ENCODE results near the gene HS6ST1.
"Not testable (repeated sequence)": the region's sequence is repeated elsewhere in the genome, so short reads cannot be mapped to it uniquely, and the experiment has no call there.

HS6ST1 gene

DNA sequence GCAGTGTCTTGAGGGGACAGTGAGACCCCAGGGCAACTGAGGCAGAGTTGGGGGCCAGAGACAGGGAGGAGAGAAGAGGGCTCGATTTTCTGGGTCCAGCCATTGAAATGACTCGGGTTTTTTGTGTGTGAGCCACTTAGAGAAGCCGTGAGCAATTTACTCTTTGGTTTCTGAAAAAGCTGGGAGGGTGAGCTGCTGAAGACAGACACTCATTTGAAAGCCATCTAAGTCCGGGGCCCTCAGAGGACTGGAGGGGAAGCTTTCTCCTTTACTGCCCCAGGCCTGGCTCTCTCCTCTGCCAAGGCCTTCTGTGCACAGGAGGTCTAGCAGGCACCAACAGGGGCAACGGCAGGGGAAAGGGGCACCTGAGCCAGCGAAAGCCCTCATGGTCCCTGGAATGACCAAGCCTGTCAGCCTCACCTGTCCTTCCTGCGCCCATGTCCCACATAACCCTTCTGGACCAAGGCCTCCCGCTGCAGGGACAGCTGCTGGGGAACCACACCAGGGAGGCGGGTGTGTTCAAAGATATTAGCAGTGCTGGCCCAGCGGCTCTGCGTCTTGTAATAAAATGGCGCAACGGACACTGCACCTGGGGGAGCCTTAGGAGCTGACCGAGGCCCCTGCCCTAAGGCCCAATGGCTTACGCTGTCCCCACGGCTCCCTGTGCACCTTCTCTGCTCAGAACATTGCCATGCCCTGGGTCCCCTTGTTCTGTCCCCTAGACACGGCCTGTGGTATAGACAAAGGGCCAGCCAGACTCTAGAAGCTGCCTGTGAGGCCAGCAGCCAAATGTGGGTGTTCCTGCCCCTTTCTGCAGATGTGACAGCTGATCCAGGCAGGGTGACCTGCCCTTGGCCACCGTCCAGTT lies 45.8 kb downstream of the HS6ST1 start:
- TF ChIP-seq, protein P1, sequence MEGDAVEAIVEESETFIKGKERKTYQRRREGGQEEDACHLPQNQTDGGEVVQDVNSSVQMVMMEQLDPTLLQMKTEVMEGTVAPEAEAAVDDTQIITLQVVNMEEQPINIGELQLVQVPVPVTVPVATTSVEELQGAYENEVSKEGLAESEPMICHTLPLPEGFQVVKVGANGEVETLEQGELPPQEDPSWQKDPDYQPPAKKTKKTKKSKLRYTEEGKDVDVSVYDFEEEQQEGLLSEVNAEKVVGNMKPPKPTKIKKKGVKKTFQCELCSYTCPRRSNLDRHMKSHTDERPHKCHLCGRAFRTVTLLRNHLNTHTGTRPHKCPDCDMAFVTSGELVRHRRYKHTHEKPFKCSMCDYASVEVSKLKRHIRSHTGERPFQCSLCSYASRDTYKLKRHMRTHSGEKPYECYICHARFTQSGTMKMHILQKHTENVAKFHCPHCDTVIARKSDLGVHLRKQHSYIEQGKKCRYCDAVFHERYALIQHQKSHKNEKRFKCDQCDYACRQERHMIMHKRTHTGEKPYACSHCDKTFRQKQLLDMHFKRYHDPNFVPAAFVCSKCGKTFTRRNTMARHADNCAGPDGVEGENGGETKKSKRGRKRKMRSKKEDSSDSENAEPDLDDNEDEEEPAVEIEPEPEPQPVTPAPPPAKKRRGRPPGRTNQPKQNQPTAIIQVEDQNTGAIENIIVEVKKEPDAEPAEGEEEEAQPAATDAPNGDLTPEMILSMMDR (IDR thresholded peaks at IDR 0.05; ENCODE audit: low read depth, low read length), result no peak
- no peak overlapping the region for H3K4me3 ChIP-seq (ENCODE audit: low read depth, low read length)

DNA sequence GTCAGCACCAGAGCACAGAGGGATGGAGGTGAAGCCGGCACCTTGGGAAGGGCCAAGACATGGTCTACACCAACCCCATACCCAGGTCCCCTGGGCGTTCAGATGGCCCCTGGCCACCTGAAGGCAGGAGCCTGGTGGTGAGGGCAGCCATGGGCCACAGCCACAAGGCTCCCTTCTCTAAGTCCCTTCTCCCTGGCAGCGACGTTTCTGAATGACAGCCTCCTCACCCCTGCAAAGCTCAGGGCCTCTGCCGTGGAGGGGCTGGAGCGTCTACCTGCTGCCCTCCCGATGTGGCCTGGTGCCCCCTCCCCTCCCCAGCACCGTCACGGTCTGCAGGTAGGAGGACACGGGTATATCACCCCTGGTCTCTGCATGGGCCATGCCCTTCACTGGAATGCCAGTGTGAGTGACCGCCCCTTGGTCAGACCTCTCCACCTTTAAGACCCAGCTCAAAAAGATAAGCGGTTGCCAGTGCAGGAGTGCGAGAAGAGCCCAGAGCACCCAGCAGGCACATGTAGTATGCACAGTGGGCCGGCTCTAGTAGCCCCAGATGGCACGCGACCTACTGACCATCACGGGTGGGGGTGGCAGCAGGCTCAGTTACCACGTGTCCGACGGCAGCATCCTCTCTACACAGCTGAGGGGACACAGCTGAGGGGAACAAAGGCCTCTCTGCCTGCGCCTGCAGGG lies 46.6 kb downstream of the HS6ST1 start:
- H3K4me3 ChIP-seq (ENCODE audit: low read depth, low read length), result no peak overlapping the region
- TF ChIP-seq, protein P1 (IDR thresholded peaks at IDR 0.05; ENCODE audit: low read depth, low read length), result no peak

DNA sequence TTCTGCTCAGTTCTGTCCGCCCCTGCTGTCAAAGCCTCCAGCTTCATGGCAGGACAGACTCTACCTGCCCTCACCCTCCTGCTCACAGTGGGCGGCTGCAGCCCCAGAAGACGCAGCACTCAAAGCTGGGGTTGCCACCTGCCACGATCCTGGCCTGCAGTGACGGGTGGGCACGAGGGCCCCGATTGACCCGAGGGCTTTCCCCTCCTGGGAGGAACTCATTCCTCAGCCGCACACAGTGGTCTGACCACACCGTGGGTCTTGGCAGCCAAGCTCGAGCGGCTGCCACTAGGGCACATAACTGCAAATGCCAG lies 47.1 kb downstream of the HS6ST1 start:
- no peak overlapping the region for H3K4me3 ChIP-seq (ENCODE audit: low read depth, low read length)
- TF ChIP-seq, protein P1 (IDR thresholded peaks at IDR 0.05; ENCODE audit: low read depth, low read length), result no peak

DNA sequence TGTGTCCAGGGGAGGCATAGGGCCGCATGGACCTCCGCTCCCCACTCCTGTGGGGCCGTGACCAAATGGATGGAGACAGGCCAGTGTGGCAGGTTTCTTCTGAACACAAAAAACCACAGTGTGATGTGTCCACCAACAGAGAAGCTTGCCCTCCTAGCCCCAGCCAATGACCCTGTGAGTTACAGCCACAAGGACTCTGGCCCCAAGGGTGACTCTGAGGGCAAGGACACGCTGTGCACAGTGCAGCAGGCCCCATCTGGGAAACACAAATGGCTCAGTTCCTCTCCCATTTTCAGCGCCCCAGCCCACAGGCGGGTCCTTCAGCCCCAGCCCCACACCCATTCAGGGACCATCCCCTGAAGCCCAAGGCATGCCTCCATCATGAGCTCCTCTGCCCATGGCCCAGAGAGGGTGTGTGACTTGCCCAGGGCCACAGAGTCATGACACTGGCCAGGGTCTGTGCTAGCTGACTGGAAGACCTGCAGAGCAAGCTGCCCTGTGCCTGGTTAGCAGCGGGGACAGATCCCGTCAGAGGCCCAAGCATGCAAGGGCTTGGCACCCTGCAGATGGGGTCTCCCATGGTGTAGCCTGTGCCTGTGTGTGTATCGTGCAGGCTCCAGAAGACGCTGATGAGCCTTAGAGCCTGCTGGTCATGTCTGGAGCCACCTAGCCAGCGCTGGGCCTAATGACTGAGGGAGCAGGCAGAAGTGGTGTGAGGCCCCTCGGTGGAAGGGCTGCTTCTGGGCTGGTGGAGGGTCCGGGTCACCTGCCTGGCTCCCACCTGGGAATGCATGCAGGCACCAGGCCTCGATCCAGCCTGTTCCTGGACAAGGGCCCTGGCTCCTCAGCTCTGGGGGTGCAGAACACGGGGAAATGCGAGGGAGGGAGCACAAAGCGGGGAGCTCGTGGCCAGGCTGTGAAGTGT lies 47.7 kb downstream of the HS6ST1 start:
- TF ChIP-seq, protein P1 (IDR thresholded peaks at IDR 0.05; ENCODE audit: low read depth, low read length), result no peak
- no peak overlapping the region for H3K4me3 ChIP-seq (ENCODE audit: low read depth, low read length)

DNA sequence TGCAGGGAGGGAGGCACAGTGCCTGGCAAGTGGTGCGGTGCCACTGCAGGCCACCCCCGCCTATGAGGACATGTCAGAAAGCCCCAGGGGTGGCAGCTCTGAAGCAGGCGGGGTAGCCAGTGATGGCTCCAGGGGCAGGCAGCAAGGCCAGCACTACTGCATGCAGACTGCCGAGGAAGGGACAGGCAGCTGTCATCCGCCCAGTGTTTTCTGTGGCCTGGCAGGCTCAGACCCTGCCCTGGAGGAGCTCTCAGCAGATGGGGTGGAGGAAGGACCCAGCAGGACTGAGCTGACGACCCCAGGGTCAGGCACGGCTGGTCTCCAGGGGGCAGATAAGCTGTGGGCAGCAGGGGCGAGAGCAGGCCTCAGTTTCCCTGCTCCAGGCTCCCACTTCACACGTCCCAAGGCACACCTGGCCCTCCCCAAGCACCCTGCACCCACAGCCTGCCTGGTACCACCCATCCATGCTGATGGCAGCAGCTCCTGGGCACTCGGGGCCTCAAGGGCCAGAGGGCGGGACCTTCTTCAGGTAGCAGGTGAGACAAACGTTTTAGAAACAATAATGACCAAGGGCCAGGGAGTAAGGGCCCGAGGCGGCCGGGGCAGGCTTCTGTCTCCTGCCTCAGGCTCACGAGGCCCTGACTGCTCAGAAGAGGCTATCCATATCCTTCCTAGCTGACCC lies 48.5 kb downstream of the HS6ST1 start:
- TF ChIP-seq, protein P1 (IDR thresholded peaks at IDR 0.05; ENCODE audit: low read depth, low read length), result no peak
- no peak overlapping the region for H3K4me3 ChIP-seq (ENCODE audit: low read depth, low read length)

DNA sequence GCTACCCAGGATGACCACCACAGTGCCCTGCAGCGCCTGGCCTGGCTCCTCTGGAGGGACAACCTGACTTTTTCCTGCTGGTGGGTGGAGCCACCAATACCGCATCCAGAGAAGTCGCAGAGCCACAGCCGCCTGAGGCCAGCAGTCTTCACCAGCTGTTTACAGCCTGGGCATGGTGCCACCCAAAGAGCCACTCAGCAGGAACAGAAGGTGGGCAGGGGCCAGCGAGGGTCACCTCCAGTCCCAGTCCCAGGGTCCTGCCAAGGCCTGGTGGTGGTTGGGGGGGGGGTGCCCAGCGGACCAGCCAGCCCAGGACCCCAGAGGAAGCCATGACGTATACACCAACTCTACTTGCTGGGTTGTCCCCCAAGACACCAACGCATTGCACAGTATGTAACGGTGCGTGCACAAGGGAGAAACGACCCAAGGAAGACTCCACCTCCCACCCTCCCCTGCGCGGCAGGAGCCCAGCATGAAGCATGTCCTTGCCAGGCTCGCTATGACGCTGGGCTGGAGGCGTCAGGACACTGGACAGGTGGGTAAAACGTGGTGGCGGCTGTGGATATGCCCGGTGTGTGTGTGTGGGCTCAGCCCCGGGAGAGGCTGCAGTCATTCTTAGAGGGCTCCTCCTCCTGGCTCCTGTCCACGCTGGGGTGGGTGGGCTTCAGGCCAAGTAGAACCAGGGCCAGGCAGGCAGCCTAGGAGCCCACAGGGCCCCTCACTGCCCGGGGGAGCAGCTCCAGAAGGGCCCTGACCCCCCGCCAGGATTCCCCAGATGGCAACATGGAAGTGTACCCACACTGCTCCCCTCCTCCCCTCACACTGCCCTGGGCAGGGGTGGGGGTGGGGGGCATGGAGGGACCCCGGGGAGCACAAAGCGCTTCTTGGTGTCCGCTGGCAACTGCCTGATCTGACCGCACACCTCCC lies 49.3 kb downstream of the HS6ST1 start:
- TF ChIP-seq, protein P1 (IDR thresholded peaks at IDR 0.05; ENCODE audit: low read depth, low read length), result no peak
- H3K4me3 ChIP-seq (ENCODE audit: low read depth, low read length), result no peak overlapping the region

DNA sequence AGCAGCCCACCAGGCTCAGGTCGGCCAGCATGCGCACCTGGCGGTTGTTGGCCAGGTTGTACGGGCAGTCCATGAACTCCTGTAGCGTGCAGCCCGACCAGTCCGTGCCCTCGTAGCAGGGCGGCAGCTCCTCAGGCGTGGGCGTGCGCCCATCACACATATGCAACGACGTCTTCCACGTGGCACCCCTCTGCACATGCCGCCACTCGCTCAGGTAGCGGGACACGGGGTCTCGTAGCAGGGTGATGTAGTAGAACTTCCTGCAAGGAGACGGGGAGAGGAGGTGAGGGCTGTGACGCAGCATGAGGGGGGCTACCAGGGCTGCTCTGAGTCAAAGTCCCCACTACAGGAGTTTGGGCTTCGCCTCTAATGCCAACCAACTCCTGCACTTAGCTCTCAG lies 50.1 kb downstream of the HS6ST1 start:
- not testable (repeated sequence) for H3K4me3 ChIP-seq (ENCODE audit: low read depth, low read length)

DNA sequence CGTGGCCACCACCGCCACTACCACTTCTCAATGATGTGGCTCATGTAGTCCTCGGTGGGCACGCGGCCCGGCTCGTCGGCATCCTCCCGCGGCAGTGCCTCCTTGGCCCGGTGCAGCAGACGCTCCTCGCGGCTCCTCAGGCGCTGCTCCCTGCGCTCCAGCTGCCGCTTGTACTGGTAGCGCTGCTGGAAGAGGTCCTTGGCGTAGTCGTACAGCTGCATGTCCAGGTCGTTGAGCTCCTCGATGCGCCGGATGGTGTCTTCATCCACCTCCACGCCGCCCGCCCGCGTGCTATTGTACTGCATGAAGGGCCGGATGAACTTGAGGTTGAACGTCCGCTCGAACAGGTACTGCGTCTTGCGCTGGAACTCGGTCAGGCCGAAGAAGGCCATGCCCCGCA lies 50.5 kb downstream of the HS6ST1 start:
- H3K4me3 ChIP-seq (ENCODE audit: low read depth, low read length), result not testable (repeated sequence)

DNA sequence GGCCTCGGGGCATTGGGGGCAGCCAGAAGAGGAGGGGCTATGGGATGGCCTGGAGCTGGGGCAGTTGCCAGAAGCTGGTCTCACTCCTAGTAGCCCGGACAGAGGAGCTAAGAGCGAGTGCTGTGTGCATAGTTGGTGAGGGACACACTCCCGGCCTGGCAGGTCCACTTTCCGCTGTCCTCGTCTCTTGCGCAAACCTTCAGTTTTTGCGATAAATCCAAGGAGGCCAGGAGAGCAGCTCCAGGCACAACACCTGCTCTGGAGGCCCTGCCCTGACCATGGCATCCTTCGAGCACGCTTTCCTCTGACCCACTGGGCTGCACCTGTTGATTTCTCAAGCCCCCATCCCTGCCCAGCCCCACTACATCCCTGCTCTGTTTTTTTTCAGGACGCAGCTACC lies 51.0 kb downstream of the HS6ST1 start:
- not testable (repeated sequence) for H3K4me3 ChIP-seq (ENCODE audit: low read depth, low read length)

DNA sequence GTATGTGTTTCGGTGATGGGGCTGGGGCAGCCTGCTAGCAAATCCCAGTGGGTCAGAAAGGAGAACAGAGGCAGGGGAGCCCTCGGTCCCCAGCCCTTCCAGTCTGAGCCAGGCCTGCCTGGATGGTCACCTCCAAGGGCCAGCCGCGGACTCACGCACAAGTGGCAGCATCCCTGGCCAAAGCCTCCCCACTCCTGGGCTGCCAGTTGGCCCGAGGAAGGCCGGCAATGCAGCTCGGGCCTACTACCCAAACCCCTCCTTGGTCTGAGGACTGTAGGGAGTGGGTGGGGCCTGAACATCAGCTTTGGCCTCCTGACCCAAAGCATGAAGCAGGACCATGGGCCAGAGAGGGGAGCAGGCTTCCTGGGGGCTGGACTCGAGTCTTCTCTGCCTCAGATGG lies 51.5 kb downstream of the HS6ST1 start:
- H3K4me3 ChIP-seq (ENCODE audit: low read depth, low read length), result not testable (repeated sequence)

Measured in WI38 (cell line).